GM12872 (cell line): ENCODE data around the gene HYI.

Source experiments
- TF ChIP-seq, protein P1 (sequence below): IDR thresholded peaks from 3 replicates; pipeline ENCODE4 v1.5.1; 2011; ENCODE audit warnings: low read depth, mild to moderate bottlenecking, low read length, moderate library complexity; ENCODE audit not compliant: insufficient read depth

HYI gene

GRCh38 chr1:43418858-43419257, 34.9 kb downstream of the HYI start:
- TF ChIP-seq, protein P1, sequence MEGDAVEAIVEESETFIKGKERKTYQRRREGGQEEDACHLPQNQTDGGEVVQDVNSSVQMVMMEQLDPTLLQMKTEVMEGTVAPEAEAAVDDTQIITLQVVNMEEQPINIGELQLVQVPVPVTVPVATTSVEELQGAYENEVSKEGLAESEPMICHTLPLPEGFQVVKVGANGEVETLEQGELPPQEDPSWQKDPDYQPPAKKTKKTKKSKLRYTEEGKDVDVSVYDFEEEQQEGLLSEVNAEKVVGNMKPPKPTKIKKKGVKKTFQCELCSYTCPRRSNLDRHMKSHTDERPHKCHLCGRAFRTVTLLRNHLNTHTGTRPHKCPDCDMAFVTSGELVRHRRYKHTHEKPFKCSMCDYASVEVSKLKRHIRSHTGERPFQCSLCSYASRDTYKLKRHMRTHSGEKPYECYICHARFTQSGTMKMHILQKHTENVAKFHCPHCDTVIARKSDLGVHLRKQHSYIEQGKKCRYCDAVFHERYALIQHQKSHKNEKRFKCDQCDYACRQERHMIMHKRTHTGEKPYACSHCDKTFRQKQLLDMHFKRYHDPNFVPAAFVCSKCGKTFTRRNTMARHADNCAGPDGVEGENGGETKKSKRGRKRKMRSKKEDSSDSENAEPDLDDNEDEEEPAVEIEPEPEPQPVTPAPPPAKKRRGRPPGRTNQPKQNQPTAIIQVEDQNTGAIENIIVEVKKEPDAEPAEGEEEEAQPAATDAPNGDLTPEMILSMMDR = no peak

DNA sequence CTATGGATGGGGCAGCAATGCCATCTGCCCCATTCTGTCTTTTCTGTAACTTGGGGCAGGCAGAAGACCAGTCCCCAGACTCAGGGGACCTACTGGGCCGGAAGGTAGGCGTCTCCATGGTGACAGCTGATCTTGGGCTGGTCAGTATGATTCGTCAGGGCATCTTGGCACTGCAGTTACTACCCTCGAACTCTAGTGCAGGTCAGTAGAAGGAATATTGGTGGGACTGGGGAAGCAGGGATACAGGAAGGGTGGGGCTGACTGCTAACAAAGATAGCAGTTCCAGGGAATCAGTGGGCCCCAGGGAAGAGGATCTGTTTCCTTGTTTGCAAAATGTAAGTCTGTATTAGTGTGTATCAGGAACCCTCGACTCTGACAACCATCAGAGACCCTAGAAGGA, 37.8 kb downstream of the HYI start:
- TF ChIP-seq, protein P1 = no peak

GRCh38 chr1:43414634-43415223, 39.0 kb downstream of the HYI start:
- TF ChIP-seq, protein P1 = peak; percentile 64

- TF ChIP-seq, protein P1 = no peak
These were observed 43.2 kb downstream of the HYI start for GRCh38 chr1:43410571-43410970.

DNA sequence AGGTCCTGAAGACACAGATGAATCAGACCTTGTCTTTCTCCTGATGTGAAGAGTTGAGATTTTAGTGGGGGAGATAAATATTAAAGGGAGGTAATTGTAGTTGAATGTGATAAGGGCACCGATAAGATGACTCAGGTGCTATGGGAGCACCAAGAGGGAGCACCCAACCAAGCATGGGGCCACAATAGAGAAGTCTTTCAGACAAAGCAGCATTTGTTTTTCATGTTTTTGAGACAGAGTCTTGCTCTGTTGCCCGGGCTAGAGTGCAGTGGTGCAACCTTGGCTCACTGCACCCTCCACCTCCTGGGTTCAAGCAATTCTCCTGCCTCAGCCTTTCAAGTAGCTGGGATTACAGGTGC, 47.9 kb downstream of the HYI start:
- TF ChIP-seq, protein P1 = no peak

DNA sequence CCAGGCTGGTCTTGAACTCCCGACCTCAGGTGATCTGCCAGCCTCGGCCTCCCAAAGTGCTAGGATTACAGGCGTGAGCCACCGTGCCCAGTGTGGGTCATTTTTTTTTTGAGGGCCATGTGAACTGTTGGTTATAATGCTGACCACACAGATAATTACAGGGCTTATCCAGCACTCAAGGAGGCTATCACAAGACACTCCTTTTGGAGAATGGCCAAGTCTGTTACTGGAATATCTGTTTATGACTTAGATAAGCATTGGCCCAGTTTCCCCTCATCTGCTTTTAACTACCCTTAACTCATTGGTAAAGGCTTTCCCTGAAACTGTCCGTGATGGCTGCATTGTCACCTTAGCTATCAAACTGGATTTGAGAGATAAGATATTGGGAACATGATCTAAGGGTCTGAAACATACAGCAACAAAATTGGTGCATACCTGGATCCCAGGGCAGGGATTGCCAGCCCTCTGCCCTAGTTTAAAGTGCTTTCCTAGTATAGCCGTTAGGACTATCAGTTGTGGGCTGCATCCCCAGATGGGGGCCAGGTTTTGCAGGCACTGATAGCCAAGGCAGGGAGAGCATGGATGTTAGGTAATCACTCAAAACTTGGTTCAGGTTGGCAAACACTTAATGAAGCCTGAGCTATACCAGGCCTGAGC, 48.4 kb downstream of the HYI start:
- TF ChIP-seq, protein P1 = no peak

GRCh38 chr1:43404353-43404752, 49.4 kb downstream of the HYI start:
- TF ChIP-seq, protein P1 = no peak
